Endodermal cell (in vitro differentiated cells): Measurements from ENCODE around the gene PRKCA. TPM values are rescaled to one million over a fixed set of nuclear protein-coding genes. Genes with fewer than 3 reads are reported as not detected.

Experiments used
- DNase-seq: peaks from one replicate; pipeline ENCODE4 v3.0.0-alpha.2; 2017
- H3K27ac ChIP-seq: 2 replicates; pipeline ENCODE4 v1.5.1; 2013; ENCODE audit warnings: mild to moderate bottlenecking, low read depth, low read length, moderate library complexity
- H3K27me3 ChIP-seq: 2 replicates; pipeline ENCODE4 v1.6.1; 2013; ENCODE audit warnings: mild to moderate bottlenecking, low read length, moderate library complexity; ENCODE audit not compliant: insufficient read depth, control insufficient read depth, poor library complexity, severe bottlenecking
- H3K36me3 ChIP-seq: 2 replicates; pipeline ENCODE4 v1.7.0; 2013; ENCODE audit warnings: mild to moderate bottlenecking, low read length, moderate library complexity; ENCODE audit not compliant: control insufficient read depth, insufficient read depth
- H3K4me1 ChIP-seq: one replicate; pipeline ENCODE4 v1.7.0; 2013; ENCODE audit warnings: low read length; ENCODE audit not compliant: control insufficient read depth, insufficient read depth
- H3K4me3 ChIP-seq: 2 replicates; pipeline ENCODE4 v1.5.1; 2013; ENCODE audit warnings: mild to moderate bottlenecking, low read length, moderate library complexity
- H3K9ac ChIP-seq: 2 replicates; pipeline ENCODE4 v1.6.1; 2013; ENCODE audit warnings: mild to moderate bottlenecking, low read length, moderate library complexity; ENCODE audit not compliant: poor library complexity, severe bottlenecking; ENCODE audit errors: extremely low read depth
- H3K9me3 ChIP-seq: 2 replicates; pipeline ENCODE4 v1.6.1; 2013; ENCODE audit warnings: mild to moderate bottlenecking, low read length, moderate library complexity; ENCODE audit not compliant: control insufficient read depth
- H3K27ac Mint-ChIP-seq: 2 replicates; pipeline ENCODE4 v1.8.0; 2020; ENCODE audit warnings: mixed read lengths
- H3K27me3 Mint-ChIP-seq: 2 replicates; pipeline ENCODE4 v1.8.0; 2021; ENCODE audit warnings: mild to moderate bottlenecking, mixed read lengths; ENCODE audit not compliant: insufficient read depth
- H3K36me3 Mint-ChIP-seq: 2 replicates; pipeline ENCODE4 v1.8.0; 2020; ENCODE audit warnings: low read depth, mixed read lengths
- H3K4me1 Mint-ChIP-seq: 2 replicates; pipeline ENCODE4 v1.8.0; 2020; ENCODE audit warnings: mixed read lengths
- H3K4me3 Mint-ChIP-seq: 2 replicates; pipeline ENCODE4 v1.8.0; 2020; ENCODE audit warnings: mild to moderate bottlenecking, moderate library complexity, mixed read lengths
- H3K9me3 Mint-ChIP-seq: 2 replicates; pipeline ENCODE4 v1.8.0; 2020; ENCODE audit warnings: mild to moderate bottlenecking, mixed read lengths
- whole genome bisulfite sequencing, 2 experiments: methylation state at CpG; one replicate each; pipeline versions ENCODE4 v1.1.5 to v1.1.7; 2013; ENCODE audit warnings: missing lambda C conversion rate in 2 of 2, mixed read lengths in 1 of 2; ENCODE audit not compliant: insufficient coverage in 1 of 2, insufficient read length in 1 of 2; 5-methylcytosine and 5-hydroxymethylcytosine counted together
- total RNA-seq, 2 donors: library from RNA; stranded (reverse); fragmentation: NEBNext Ultra II Directional in 1 of 2; extraction: Animal tissue kit (Norgen Biotek cat#: 25700) in 1 of 2; gene quantifications; 2 replicates in 1 of 2; 3 replicates in 1 of 2; pipeline ENCODE4 v1.2.1, GENCODE V29; 2021
- TF ChIP-seq, protein P1 (sequence below): fragments of 200-600 bp; sonication (generic); conservative IDR thresholded peaks from 2 replicates; pipeline ENCODE4 v1.5.0; 2021; ENCODE audit warnings: antibody characterized with exemption, mild to moderate bottlenecking

Gene PRKCA
- total RNA-seq, 2 donors from 2014 or later = 8.7 to 14.6 TPM

DNA sequence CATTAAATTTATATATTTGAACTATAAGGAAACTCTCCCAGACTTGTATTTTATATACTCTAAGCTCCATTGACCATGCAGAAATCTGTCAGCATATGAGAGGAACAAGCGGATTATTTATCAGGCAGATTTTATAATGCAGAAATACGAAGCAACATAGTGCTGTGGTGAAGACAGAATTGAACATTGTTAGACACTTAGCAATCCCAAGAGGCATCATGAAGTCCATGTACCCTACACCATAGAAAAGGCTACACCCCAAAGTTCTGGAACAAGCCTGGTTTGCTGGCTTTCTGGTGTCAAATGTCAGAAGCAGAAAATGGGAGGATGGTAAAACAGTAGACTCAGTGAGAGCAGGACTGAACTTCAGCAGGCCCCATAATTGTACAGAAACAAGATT lies 241.1 kb downstream of the PRKCA start:
- no peak overlapping the region for H3K27ac Mint-ChIP-seq
- H3K4me3 Mint-ChIP-seq = no peak overlapping the region
- Histone ChIP-seq H3K36me3 (no peaks in the 10 kb centered on the region), H3K27ac (no peak overlapping the region), H3K4me3 (no peak overlapping the region), H3K27me3 (no peaks in the 10 kb centered on the region), H3K9ac (no peak overlapping the region), H3K4me1 (no peaks in the 10 kb centered on the region), H3K9me3 (peaks cover 7% of the 10 kb centered on the region)
- WGBS, 2 experiments = 98 to 100% methylated on average over 2 of the region's 2 CpGs
- H3K36me3 Mint-ChIP-seq = no peaks in the 10 kb centered on the region
- peaks cover 19% of the 10 kb centered on the region for H3K4me1 Mint-ChIP-seq
- peaks cover 23% of the 10 kb centered on the region for H3K9me3 Mint-ChIP-seq
- DNase-seq = no peak
- peaks cover 2% of the 10 kb centered on the region for H3K27me3 Mint-ChIP-seq
- TF ChIP-seq, protein P1, sequence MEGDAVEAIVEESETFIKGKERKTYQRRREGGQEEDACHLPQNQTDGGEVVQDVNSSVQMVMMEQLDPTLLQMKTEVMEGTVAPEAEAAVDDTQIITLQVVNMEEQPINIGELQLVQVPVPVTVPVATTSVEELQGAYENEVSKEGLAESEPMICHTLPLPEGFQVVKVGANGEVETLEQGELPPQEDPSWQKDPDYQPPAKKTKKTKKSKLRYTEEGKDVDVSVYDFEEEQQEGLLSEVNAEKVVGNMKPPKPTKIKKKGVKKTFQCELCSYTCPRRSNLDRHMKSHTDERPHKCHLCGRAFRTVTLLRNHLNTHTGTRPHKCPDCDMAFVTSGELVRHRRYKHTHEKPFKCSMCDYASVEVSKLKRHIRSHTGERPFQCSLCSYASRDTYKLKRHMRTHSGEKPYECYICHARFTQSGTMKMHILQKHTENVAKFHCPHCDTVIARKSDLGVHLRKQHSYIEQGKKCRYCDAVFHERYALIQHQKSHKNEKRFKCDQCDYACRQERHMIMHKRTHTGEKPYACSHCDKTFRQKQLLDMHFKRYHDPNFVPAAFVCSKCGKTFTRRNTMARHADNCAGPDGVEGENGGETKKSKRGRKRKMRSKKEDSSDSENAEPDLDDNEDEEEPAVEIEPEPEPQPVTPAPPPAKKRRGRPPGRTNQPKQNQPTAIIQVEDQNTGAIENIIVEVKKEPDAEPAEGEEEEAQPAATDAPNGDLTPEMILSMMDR = no peak

DNA sequence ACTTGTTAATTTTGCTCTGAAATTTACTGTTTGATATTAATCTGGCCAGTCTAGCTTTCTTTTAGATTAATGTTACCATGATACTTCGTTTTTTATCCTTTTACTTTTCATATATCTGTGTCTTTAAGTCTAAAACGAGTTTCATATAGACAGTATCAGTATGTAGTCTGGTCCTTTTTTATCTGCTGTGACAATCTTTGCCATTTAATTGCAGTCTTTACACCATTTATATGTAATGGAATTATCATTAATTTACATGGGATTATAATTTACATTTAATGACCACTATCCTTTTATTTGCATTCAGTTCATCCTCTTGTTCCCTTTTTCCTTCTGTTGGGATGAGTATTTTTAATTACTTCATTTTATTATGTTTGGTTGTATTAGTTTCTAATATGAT lies 243.5 kb downstream of the PRKCA start:
- Histone ChIP-seq H3K36me3 (no peaks in the 10 kb centered on the region), H3K4me3 (no peak overlapping the region), H3K4me1 (peaks cover 8% of the 10 kb centered on the region), H3K9ac (no peak overlapping the region), H3K27ac (no peak overlapping the region), H3K27me3 (no peaks in the 10 kb centered on the region), H3K9me3 (peaks cover 7% of the 10 kb centered on the region)
- H3K4me1 Mint-ChIP-seq = peaks cover 16% of the 10 kb centered on the region
- H3K27ac Mint-ChIP-seq = no peak overlapping the region
- H3K36me3 Mint-ChIP-seq = no peaks in the 10 kb centered on the region
- no peak for DNase-seq
- H3K4me3 Mint-ChIP-seq = no peak overlapping the region
- peaks cover 2% of the 10 kb centered on the region for H3K27me3 Mint-ChIP-seq
- 90% methylated on average over 1 of the region's 2 CpGs; no CpG with 5 or more reads in 1 of the 2 experiments for WGBS, 2 experiments
- peaks cover 23% of the 10 kb centered on the region for H3K9me3 Mint-ChIP-seq
- TF ChIP-seq, protein P1 = no peak

DNA sequence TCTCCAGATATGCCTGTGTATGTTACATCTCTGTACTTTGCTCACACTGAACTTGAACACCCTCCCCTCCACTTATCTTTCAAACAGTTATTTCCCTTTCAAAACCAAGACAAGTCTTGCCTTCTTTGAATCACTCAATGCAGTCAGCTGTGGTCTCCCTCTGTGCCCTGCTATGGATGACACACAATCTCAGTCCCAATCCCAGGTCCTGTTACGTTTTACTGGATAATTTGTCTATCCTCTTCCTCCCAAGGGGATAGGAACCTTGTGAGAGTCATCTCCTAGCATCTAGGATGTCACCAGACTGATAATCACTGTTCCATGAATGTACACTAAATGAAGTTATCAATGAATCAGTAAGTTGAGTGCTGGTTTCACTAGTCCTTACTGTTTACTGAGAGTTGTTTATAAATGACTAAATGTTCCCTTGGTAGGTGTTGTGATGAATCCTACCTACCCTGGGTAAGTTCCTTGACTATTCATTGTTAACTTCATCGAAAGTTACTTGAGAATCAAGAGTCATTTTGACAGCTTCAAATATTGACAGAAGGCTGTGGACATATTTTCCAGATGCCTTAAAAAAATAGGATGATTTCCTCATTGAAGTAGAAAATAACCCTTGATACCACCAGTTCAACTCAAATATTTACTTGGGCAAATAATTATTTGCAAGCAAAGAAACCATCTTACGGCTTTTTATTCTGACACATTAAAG lies 244.9 kb downstream of the PRKCA start:
- peaks cover 23% of the 10 kb centered on the region for H3K9me3 Mint-ChIP-seq
- no peak overlapping the region for H3K27ac ChIP-seq
- peaks cover 8% of the 10 kb centered on the region for H3K4me1 ChIP-seq
- H3K27me3 ChIP-seq = no peaks in the 10 kb centered on the region
- peaks cover 2% of the 10 kb centered on the region for H3K27me3 Mint-ChIP-seq
- no peaks in the 10 kb centered on the region for H3K36me3 ChIP-seq
- DNase-seq = no peak
- TF ChIP-seq, protein P1 = no peak
- H3K9me3 ChIP-seq = peaks cover 7% of the 10 kb centered on the region
- 89 to 91% methylated on average over 2 to 3 of the region's 3 CpGs for WGBS, 2 experiments
- no peaks in the 10 kb centered on the region for H3K36me3 Mint-ChIP-seq
- no peak overlapping the region for H3K9ac ChIP-seq
- H3K27ac Mint-ChIP-seq = no peak overlapping the region
- H3K4me3 ChIP-seq = no peak overlapping the region
- no peak overlapping the region for H3K4me3 Mint-ChIP-seq
- peaks cover 16% of the 10 kb centered on the region for H3K4me1 Mint-ChIP-seq
